ENCODE data around the gene ZFAND2B. TPM values are rescaled to one million over a fixed set of nuclear protein-coding genes. Genes with fewer than 3 reads are reported as not detected.

The ZFAND2B gene
- total and polyA plus RNA-seq, 2 donors (not counting 1 experiment from before 2014, with no cell fraction given) = 55.2 to 115 TPM

- H3K4me3 Mint-ChIP-seq = no peak overlapping the region
- Histone ChIP-seq H3K27me3 (replicated peaks in 1 of 4; ENCODE audit: control extremely low read depth in 1 of 4, control insufficient read depth in 3 of 4, insufficient read depth in 4 of 4, low read length in 3 of 4) (no peaks in the 10 kb centered on the region), H3K36me3 (replicated peaks in 1 of 2; ENCODE audit: control extremely low read depth in 1 of 2, control insufficient read depth in 1 of 2, extremely low read depth in 1 of 2, insufficient read depth in 2 of 2, low read length in 1 of 2) (peaks cover 9 to 57% of the 10 kb centered on the region in 2 experiments), H2AFZ (ENCODE audit: insufficient read depth, low read depth, low read length, poor library complexity, severe bottlenecking) (no peak overlapping the region), H3K9me3 (ENCODE audit: control extremely low read depth in 1 of 3, control insufficient read depth in 2 of 3, insufficient read depth in 1 of 3, low read length in 2 of 3) (no peaks in the 10 kb centered on the region), H3K9ac (ENCODE audit: low read length) (no peak overlapping the region), H3K4me1 (ENCODE audit: control insufficient read depth in 2 of 2, insufficient read depth in 2 of 2, low read length in 2 of 2) (peaks cover 17 to 21% of the 10 kb centered on the region in 2 donors), H3K27ac (ENCODE audit: low read length in 2 of 2) (no peak overlapping the region), H4K20me1 (ENCODE audit: control insufficient read depth, insufficient read depth, low read length, poor library complexity, severe bottlenecking) (peaks cover 54% of the 10 kb centered on the region), H3K4me2 (replicated peaks; ENCODE audit: low read depth, low read length, poor library complexity, severe bottlenecking) (no peak overlapping the region), H3K4me3 (ENCODE audit: control extremely low read depth in 1 of 5, extremely low read depth in 1 of 5, insufficient read depth in 1 of 5, low read depth in 2 of 5, low read length in 4 of 5) (no peak overlapping the region), H3K79me2 (ENCODE audit: control insufficient read depth, insufficient read depth, low read length) (peaks cover 8% of the 10 kb centered on the region)
- H3K27ac Mint-ChIP-seq = no peak overlapping the region
- no peak for TF ChIP-seq EZH2 (IDR thresholded peaks at IDR 0.05; ENCODE audit: borderline replicate concordance, insufficient read depth, low read depth, low read length, poor library complexity, severe bottlenecking)
- no peak for TF ChIP-seq CTCF (IDR thresholded peaks at IDR 0.05)
- POLR2A ChIA-PET = no interaction called here
- no peaks in the 10 kb centered on the region for H3K27me3 Mint-ChIP-seq
- ATAC-seq (ENCODE audit: low read depth) (no peak), DNase-seq (no peak)
- intact Hi-C loops (cut with micrococcal nuclease) = no loop called here
- 97% methylated on average over 9 of the region's 19 CpGs for WGBS (ENCODE audit: insufficient coverage)
- H3K9me3 Mint-ChIP-seq (ENCODE audit: insufficient read depth) = no peaks in the 10 kb centered on the region
- peaks cover 20% of the 10 kb centered on the region for H3K4me1 Mint-ChIP-seq
- CTCF ChIA-PET = no interaction called here
Observed at GRCh38 chr2:219220652-219221402, 14.2 kb downstream of the ZFAND2B start.

GRCh38 chr2:219221957-219222518, 15.5 kb downstream of the ZFAND2B start:
- H3K4me3 ChIP-seq (ENCODE audit: control extremely low read depth in 1 of 5, extremely low read depth in 1 of 5, insufficient read depth in 1 of 5, low read depth in 2 of 5, low read length in 4 of 5) = no peak overlapping the region
- no peak overlapping the region for H3K27ac ChIP-seq (ENCODE audit: low read length in 2 of 2)
- Mint-ChIP-seq H3K27me3 (no peaks in the 10 kb centered on the region), H3K4me1 (peaks cover 22% of the 10 kb centered on the region), H3K27ac (no peak overlapping the region), H3K9me3 (ENCODE audit: insufficient read depth) (no peaks in the 10 kb centered on the region), H3K4me3 (no peak overlapping the region)
- H3K9ac ChIP-seq (ENCODE audit: low read length) = no peak overlapping the region
- peaks cover 12% of the 10 kb centered on the region for H3K79me2 ChIP-seq (ENCODE audit: control insufficient read depth, insufficient read depth, low read length)
- no peaks in the 10 kb centered on the region for H3K9me3 ChIP-seq (ENCODE audit: control extremely low read depth in 1 of 3, control insufficient read depth in 2 of 3, insufficient read depth in 1 of 3, low read length in 2 of 3)
- H3K27me3 ChIP-seq (replicated peaks in 1 of 4; ENCODE audit: control extremely low read depth in 1 of 4, control insufficient read depth in 3 of 4, insufficient read depth in 4 of 4, low read length in 3 of 4) = no peaks in the 10 kb centered on the region
- DNase-seq (no peak), ATAC-seq (ENCODE audit: low read depth) (no peak)
- ChIA-PET CTCF (interaction anchor here (0.8 kb wide), 1 partner anchor 11 kb away, joined by 5 read pairs; no protein-coding TSS in a partner anchor), POLR2A (interaction anchor here (0.5 kb wide), 1 partner anchor 26 kb away, joined by 4 read pairs; no protein-coding TSS in a partner anchor)
- H2AFZ ChIP-seq (ENCODE audit: insufficient read depth, low read depth, low read length, poor library complexity, severe bottlenecking) = no peak overlapping the region
- peaks cover 17 to 21% of the 10 kb centered on the region in 2 donors for H3K4me1 ChIP-seq (ENCODE audit: control insufficient read depth in 2 of 2, insufficient read depth in 2 of 2, low read length in 2 of 2)
- H3K36me3 ChIP-seq (replicated peaks in 1 of 2; ENCODE audit: control extremely low read depth in 1 of 2, control insufficient read depth in 1 of 2, extremely low read depth in 1 of 2, insufficient read depth in 2 of 2, low read length in 1 of 2) = peaks cover 11 to 63% of the 10 kb centered on the region in 2 experiments
- H3K4me2 ChIP-seq (replicated peaks; ENCODE audit: low read depth, low read length, poor library complexity, severe bottlenecking) = no peak overlapping the region
- WGBS (ENCODE audit: insufficient coverage) = 97% methylated on average over 15 of the region's 16 CpGs
- peaks cover 64% of the 10 kb centered on the region for H4K20me1 ChIP-seq (ENCODE audit: control insufficient read depth, insufficient read depth, low read length, poor library complexity, severe bottlenecking)
- intact Hi-C loops (cut with micrococcal nuclease) = no loop called here
- TF ChIP-seq CTCF (IDR thresholded peaks at IDR 0.05) (no peak), EZH2 (IDR thresholded peaks at IDR 0.05; ENCODE audit: borderline replicate concordance, insufficient read depth, low read depth, low read length, poor library complexity, severe bottlenecking) (no peak)

Measured in B cell (primary cell).